Measurements from ENCODE around the gene CSRNP3.

The CSRNP3 gene

DNA sequence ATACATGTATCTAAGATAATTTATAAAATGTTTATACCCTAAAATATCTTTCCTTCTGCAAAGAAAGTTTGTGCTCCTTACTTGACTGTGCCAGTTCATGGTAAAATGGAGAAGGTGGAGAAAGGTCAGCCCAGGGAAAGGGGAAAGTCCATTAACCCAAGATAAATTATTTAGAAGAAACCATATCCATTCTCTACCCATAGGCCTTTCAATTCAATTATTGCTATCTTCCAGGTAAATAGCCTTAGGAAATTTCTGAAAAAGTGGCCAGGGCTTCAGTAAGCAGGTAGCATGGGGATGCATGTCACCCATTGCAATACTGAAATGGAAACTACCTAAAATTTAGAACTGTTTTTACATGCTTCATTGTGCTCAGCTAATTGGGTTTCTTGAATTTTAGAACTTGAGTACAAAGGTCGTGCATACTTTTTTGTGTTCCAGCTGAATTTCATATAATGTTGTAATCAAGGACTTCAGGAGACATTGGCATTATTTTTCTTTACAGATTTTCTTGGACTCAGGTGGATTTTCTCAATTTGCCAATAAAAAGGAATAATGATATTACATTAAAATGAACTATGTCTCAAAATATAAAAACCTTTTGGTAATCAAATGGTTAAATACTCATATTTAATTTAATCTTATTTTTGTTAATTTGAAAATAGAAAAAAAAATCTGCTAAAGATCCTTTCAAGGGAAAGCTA lies 124.9 kb downstream of the CSRNP3 start:
- ATAC-seq, result no peak

DNA sequence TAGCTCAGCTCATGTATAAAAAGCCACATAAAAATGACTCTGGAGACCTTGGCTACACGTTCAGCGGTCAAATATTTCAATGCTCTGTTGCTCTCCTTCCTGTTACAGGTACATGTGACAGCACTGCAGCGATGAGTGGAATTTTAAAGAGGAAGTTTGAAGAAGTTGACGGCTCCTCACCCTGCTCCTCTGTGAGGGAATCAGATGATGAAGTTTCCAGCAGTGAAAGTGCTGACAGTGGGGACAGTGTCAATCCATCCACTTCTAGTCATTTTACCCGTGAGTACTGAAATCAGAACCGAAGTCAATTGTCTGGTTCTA lies 125.4 kb downstream of the CSRNP3 start:
- no peak for ATAC-seq

DNA sequence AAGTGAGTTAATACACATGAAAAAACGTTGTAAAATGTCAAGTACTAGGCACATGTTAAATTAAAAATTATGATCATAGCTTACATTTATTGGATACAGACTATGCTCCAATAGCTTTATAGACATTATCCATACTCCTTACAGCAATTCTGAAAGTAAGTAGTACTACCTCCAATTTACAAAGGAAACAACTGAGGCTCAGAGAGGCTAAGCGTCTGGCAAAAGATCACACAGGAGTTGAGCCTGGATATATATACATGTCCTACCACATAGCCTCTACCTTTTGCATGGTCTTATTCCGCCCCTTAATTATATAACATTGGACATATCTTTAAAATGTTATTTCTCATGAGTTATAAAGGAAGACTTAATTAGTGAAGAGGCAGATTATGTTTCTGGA lies 127.3 kb downstream of the CSRNP3 start:
- ATAC-seq, result no peak

DNA sequence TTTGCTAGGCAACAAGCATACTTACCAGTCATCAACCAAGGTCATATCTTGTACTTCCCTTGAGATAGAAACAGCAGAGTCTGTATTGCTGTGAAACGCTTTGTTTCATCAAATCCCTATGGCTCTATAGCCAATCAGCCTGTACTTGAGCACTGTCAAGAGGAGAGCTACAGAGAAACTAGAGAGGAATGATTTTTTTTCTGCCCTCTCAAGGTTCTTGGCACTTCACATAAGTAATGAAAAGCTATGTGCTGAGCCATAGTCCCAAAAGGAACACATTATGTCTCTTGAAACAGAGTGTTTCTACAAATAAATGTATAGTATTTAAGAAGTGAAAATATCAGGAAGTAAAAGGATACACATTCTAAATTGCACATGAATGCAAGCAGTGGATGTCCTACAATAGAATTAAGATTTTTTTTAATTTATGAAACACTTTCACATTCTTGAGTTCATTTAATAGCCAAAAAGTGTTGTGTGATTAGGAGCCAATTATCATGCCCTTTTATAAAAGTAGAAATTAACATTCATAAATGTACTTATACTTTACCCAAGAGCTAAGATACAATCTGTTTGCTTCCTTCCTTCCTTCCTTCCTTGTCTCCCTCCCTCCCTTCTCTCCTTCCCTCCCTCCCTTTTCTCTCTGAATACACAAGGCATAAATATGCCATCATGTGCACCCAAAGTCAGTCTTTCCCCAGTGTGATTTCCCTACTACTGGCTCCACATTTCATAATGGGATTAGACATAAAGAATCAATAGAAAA lies 131.8 kb downstream of the CSRNP3 start:
- ATAC-seq, result no peak

DNA sequence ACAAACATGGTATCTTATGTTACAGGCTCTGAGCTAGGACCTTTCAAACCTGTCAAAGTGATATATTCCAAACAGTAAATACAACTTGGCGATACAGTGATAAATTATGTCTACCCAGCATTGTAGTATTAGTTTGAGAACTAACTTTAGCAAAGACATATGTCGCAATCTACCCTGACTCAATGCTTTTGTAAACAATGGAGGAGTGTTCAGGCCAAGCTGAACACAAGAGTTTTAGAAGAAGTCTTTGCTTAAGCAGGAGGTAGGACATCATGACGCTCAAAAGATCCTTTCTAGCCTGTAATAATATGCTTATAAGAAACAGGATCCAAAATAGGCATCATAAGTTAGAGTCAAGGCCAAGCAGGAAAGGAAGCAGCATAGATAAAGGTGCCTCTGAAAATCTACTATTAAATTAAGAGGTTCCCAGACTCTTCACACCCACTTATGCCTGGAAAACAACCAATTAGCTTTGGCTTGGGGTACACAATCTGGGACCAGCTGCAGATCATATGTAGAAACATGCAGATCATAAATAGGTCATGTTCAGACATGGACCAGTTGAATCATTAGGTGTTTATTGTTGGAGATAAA lies 132.5 kb downstream of the CSRNP3 start:
- no peak for ATAC-seq

GRCh38 chr2:165609672-165610071 lies 140.2 kb downstream of the CSRNP3 start:
- ATAC-seq, result no peak

DNA sequence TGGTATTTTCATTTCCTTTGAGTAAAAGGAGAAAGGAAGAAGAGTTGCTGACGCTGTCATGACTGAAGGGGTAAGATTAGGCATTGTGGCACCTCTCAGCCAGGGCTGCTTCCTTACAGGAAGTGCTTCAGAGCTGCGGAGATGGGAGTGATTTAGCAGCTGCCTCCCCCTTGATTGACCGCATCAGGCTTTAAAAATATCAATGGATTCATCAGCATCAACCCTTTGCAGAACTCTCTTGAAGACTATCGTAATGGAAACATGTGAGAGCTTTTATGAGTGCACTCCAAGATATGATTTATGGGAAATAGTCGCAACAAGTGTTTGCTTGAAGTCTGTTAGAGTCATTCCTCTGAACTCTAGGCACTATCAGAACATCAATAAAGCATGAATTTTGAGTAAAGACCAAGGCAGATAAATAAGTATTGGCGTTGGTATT lies 141.1 kb downstream of the CSRNP3 start:
- ATAC-seq, result no peak

- no peak for ATAC-seq
Measured at GRCh38 chr2:165617741-165618481, 148.4 kb downstream of the CSRNP3 start.

GRCh38 chr2:165618806-165619205 lies 149.3 kb downstream of the CSRNP3 start:
- no peak for ATAC-seq

- no peak for ATAC-seq
Measured at GRCh38 chr2:165621086-165621560, 151.6 kb downstream of the CSRNP3 start.

DNA sequence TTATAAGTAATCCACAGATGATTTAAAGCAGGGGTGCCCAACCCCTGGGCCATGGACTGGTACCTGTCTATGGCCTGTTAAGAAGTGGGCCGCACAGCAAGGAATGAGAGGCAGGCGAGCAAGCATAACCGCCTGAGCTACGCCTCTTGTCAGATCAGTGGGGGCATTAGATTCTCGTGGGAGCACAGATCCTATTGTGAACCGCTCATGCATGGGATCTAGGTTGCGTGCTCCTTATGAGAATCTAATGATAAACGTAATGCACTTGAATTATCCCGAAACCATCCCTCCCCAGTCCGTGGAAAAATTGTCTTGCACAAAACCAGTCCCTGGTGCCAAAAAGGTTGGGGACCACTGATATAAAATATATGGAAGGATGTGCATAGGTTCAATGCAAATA lies 153.7 kb downstream of the CSRNP3 start:
- ATAC-seq, result no peak

- no peak for ATAC-seq
Measured at GRCh38 chr2:165623783-165624469, 154.4 kb downstream of the CSRNP3 start.

DNA sequence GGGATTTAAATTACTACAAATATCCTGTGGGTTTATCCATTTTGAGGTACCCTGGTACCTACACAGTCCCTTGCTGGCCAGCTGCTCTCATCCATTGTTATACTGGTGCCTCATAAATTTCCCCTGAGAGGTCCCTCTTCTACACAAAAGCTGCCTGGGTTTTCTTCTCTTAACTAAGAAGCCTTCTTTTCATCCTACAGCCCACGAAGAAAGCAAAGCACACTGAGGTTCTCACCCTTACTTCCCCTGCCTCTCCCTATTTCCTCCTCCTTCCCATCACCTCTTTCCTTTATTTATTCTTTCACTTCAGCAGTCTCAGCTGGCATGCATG lies 154.9 kb downstream of the CSRNP3 start:
- no peak for ATAC-seq

DNA sequence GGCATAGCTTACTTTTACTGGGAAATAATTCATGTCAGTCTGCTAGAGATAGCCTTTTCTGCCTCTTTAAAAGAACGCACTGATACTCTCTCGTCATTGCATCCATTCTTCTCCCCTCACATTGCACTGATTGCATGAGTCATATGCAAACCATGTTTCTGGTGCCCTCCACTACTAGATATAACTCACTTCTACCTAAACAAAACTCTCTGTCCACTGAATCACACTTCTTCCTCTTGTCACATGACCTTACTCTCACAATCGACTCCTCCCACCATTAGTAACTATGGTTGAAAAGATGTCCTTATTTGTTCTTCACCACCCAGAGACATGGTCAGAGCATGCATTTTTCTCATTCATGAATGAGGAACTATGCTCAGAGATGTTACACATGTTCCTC lies 158.0 kb downstream of the CSRNP3 start:
- no peak for ATAC-seq

DNA sequence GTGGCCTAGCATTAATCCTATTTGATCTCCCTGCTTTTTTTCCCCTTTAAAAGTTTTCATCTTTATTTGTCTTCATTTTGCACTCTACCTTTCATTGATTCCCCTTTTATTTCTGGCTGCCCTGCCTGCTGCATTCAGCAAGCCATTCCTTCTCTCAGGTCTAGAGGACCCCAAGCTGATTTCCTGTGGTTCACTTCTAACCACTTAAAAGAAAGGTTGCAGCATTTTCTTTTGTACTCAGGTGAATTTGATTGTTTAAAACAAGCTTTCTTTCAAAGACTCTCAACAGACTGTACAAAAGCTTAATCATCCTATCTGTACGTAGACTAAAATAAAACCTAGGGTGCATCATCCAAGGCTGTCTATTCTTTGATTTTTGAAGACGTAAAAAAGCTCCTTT lies 160.3 kb downstream of the CSRNP3 start:
- ATAC-seq, result no peak

GRCh38 chr2:165630236-165630635 lies 160.7 kb downstream of the CSRNP3 start:
- ATAC-seq, result no peak

DNA sequence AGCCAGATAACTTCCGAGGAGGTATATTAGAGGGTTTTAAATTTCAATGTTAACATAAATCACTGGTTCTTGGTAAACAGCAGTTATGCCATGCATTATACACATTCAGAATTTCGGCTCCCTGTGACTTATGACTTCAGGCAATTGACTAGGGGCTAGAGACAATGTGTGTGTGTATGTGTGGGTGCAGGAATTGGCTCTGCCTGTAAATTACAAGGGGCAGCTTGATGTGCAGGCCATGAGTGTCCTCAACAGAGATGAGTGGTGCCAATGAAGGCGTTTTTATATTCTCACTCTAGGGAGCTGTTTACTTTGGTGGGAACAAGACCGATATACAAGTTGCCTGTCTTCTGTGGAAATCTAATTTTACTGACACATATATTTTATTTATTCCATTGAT lies 161.6 kb downstream of the CSRNP3 start:
- no peak for ATAC-seq

DNA sequence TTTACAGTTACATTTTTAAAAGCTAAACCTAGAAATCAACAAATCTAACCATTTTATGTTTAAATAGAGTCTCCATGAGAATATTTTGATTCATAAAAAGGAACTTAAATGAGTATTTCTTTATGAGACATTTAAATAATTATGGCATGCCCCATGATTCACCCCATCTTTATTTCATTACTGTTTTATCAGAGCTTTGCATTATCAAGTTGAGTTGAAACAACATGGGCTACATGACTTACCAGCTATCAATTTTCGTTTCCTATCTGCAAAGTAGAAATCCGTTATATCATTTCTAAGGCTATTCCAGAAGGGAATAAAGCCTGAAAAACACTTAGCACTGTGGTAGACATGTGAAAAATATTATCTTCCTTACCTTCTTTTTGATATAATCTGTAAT lies 163.1 kb downstream of the CSRNP3 start:
- no peak for ATAC-seq

DNA sequence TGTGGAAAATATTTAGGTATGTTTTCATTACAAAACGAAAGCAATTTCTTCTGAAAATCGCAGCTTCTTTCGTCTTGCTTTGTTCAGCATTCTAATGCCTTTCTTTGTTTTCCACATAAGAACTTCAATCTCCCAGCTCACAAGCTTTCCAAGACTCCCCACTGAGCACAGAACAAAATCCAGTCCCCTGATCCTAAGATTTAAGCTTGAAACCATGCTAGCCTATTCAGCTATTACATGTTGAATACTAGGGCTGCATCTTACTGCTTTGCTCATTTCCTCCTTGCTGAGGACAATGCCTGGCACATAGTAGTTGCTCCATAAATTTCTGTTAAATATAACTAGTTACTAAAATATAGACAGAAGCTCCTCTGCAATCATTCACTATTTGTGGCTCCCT lies 163.9 kb downstream of the CSRNP3 start:
- no peak for ATAC-seq

- ATAC-seq, result no peak
Measured at GRCh38 chr2:165634282-165634681, 164.8 kb downstream of the CSRNP3 start.

DNA sequence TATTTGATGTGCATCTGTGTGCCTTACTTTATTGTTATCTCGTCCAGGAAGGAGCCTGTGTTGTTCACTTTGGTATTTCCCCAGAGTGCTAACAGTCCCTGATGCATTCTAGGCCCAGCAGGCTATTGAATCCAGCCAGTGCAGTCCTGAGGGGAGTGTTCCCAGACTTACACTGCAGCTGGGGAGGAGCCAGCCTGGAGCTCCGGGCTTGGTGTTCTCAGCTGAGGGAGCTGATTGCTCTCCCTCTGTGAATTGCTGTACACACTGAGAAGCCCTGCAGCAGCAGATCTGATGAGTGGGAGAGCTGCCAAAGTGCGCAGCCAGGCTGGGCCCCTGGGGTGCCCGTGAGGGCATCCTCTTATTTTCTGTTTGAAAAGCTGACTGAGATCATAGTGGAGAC lies 165.4 kb downstream of the CSRNP3 start:
- no peak for ATAC-seq

DNA sequence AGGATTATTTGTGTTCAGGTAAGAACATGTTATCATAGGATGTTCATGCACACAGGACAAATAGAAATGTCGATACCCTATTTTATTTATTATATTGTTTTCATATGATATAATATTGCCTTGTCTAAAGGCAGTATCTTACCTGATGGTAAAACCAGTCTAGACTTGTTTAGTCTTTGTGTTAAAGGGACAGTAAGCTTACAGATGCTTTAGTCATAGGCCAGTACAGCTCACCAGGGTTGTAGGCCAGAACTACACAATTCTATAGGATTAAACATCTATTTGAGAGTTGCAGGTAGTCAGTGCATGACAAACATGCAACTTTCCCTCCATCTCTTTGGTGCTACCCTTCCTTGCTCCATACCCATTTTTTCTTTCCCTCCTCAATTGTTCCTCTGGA lies 166.0 kb downstream of the CSRNP3 start:
- ATAC-seq, result no peak

DNA sequence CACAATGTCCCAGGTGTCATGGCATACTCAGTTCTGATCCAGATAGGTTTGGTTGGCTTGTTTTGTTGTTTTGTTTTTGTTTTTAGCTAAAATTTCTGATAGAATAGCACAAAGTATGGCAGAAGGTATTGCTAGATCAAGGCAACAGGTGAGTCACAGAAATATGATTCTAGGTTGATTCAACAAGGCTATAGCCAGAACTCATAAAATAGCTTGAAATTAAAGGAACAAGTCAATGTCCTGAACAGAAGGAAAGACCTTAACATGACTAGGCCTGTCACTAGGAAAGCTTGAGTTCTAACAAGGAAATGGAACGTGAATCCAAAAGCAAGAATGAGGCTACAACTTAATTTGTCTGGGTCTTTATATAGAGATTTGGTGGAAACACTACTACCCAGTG lies 167.5 kb downstream of the CSRNP3 start:
- ATAC-seq, result no peak

All from activated CD4-positive, CD25-positive, alpha-beta regulatory T cell treated with anti-CD3 and anti-CD28 coated beads, Interleukin-2, amount 50 U/mL, for 24 hours (primary cell).